ENCODE data around the gene TRIM4. TPM values are rescaled to one million over a fixed set of nuclear protein-coding genes. Genes with fewer than 3 reads are reported as not detected.
A peak's percentile ranks its signal among the peaks of the same experiment; 100 is the strongest.
"Not testable (repeated sequence)": the region's sequence is repeated elsewhere in the genome, so short reads cannot be mapped to it uniquely, and the experiment has no call there.

The TRIM4 gene
- polyA plus RNA-seq, 1 experiment = 32.7 TPM

GRCh38 chr7:99938296-99938695 lies 19.0 kb upstream of the TRIM4 start:
- no peak for TF ChIP-seq CTCF (IDR thresholded peaks at IDR 0.05; ENCODE audit: low read depth, low read length)
- ChIA-PET POLR2A (no interaction called here), CTCF (interaction anchor here (0.8 kb wide), 1 partner anchor 11 kb away, joined by 3 read pairs; no protein-coding TSS in a partner anchor)
- Histone ChIP-seq H3K9me3 (ENCODE audit: control insufficient read depth, insufficient read depth, low read length) (no peaks in the 10 kb centered on the region), H3K4me3 (ENCODE audit: low read depth, low read length) (no peak overlapping the region), H3K27me3 (ENCODE audit: control insufficient read depth, insufficient read depth, low read length) (peaks cover 7% of the 10 kb centered on the region), H3K27ac (ENCODE audit: low read depth, low read length) (no peak overlapping the region)
- DNase-seq (ENCODE audit: low read depth, low spot score) = no peak

- CTCF ChIA-PET = interaction anchor here (0.6 kb wide), 1 partner anchor 1182 kb away, joined by 4 read pairs; no protein-coding TSS in a partner anchor
- POLR2A ChIA-PET; H3K9me3 ChIP-seq (ENCODE audit: control insufficient read depth, insufficient read depth, low read length); DNase-seq (ENCODE audit: low read depth, low spot score); H3K27me3 ChIP-seq (ENCODE audit: control insufficient read depth, insufficient read depth, low read length); H3K27ac ChIP-seq (ENCODE audit: low read depth, low read length); H3K4me3 ChIP-seq (ENCODE audit: low read depth, low read length): not testable (repeated sequence)
Observed at GRCh38 chr7:99935009-99935408, 15.7 kb upstream of the TRIM4 start.

GRCh38 chr7:99930376-99930775 lies 11.0 kb upstream of the TRIM4 start:
- peaks cover 14% of the 10 kb centered on the region for H3K27me3 ChIP-seq (ENCODE audit: control insufficient read depth, insufficient read depth, low read length)
- CTCF ChIA-PET = interaction anchor here (1.2 kb wide), 1 partner anchor 15 kb away, joined by 3 read pairs; no protein-coding TSS in a partner anchor
- no peaks in the 10 kb centered on the region for H3K9me3 ChIP-seq (ENCODE audit: control insufficient read depth, insufficient read depth, low read length)
- no peak for TF ChIP-seq CTCF (IDR thresholded peaks at IDR 0.05; ENCODE audit: low read depth, low read length)
- no peak overlapping the region for H3K27ac ChIP-seq (ENCODE audit: low read depth, low read length)
- H3K4me3 ChIP-seq (ENCODE audit: low read depth, low read length) = no peak overlapping the region
- POLR2A ChIA-PET = no interaction called here
- DNase-seq (ENCODE audit: low read depth, low spot score) = no peak

- H3K9me3 ChIP-seq (ENCODE audit: control insufficient read depth, insufficient read depth, low read length) = no peaks in the 10 kb centered on the region
- CTCF ChIA-PET = interaction anchor here (1.0 to 1.8 kb wide), 3 partner anchors 10 to 15 kb away, joined by 3 to 8 read pairs (median 3); partner anchors contain the start of gene TRIM4
- TF ChIP-seq CTCF (IDR thresholded peaks at IDR 0.05; ENCODE audit: low read depth, low read length) = no peak
- no peak overlapping the region for H3K27ac ChIP-seq (ENCODE audit: low read depth, low read length)
- H3K4me3 ChIP-seq (ENCODE audit: low read depth, low read length) = peak overlapping the region; percentile 31; the same call in 1 of the 2 replicates
- DNase-seq (ENCODE audit: low read depth, low spot score) = no peak
- H3K27me3 ChIP-seq (ENCODE audit: control insufficient read depth, insufficient read depth, low read length) = peaks cover 14% of the 10 kb centered on the region
- POLR2A ChIA-PET = interaction anchor here (1.0 kb wide), 1 partner anchor 10 kb away, joined by 6 read pairs; the partner anchor contains the start of gene TRIM4
Observed at GRCh38 chr7:99929730-99930053, 10.4 kb upstream of the TRIM4 start.

DNA sequence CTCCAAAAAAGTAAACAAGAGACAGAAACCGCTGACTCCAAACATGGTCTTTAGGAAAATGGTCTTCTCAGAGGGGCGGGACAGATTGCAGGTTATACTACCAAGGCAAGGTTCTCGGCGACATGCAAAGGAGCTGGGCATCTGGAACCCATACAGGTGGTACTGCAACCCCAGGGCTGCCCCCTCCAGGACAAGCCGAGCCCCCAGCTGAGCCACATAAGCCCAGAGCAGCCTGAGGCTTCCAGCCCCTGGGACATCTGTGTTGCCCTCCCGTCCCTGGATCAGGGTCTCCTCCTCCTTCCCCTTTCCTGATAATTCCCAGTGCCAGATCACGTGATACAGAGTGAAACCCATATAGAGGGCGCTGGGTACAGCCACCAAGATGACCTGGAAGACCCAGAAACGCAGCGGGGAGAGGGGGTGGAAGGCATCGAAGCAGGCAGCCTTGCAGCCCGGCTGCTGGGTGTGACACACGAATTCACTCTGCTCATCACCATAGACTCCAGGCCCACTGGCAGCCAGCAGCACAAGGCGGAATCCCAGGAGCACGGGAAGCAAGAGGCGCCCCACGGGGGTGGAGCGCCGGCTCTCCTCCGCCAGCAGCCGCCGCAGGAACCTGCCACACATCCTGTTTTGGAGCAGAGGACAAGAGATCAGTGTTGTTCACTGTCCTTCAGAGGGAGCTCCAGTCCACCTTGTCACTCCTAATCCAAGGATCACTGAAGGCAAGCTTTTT lies 9.8 kb upstream of the TRIM4 start, which contains the start of gene GJC3:
TSS of gene GJC3 (minus strand) at position 627 of the 736 bp plus-strand sequence. CDS start at position 627, 0 bp downstream.
- CTCF ChIA-PET = interaction anchor here (1.0 to 1.8 kb wide), 3 partner anchors 10 to 15 kb away, joined by 3 to 8 read pairs (median 3); partner anchors contain the start of gene TRIM4

More for the DNA sequence above, 9.8 kb upstream of the TRIM4 start, which contains the start of gene GJC3:
- POLR2A ChIA-PET = interaction anchor here (1.0 kb wide), 1 partner anchor 10 kb away, joined by 6 read pairs; the partner anchor contains the start of gene TRIM4
- Histone ChIP-seq H3K27ac (ENCODE audit: low read depth, low read length) (no peak within 1 kb of the TSS), H3K4me3 (ENCODE audit: low read depth, low read length) (peak within 1 kb of the TSS; percentile 31), H3K9me3 (ENCODE audit: control insufficient read depth, insufficient read depth, low read length) (no peaks in the 10 kb centered on the region), H3K27me3 (ENCODE audit: control insufficient read depth, insufficient read depth, low read length) (peaks cover 14% of the 10 kb centered on the region)
- TF ChIP-seq CTCF (IDR thresholded peaks at IDR 0.05; ENCODE audit: low read depth, low read length) = peak; percentile 29
- no peak for DNase-seq (ENCODE audit: low read depth, low spot score)

All from AG04450 (cell line).